GM12873 (cell line): ENCODE data around the gene PLD1.

ENCODE experiments used
- CTCF ChIP-seq: IDR thresholded peaks from 2 replicates; pipeline ENCODE4 v1.5.1; 2012; ENCODE audit warnings: low read depth, mild to moderate bottlenecking, moderate library complexity, low read length, control low read depth; ENCODE audit not compliant: insufficient read depth; ENCODE audit errors: missing control alignments

PLD1 gene

GRCh38 chr3:171566803-171567422 is 243.4 kb downstream of the PLD1 start:
- peak; percentile 63 for TF ChIP-seq CTCF

GRCh38 chr3:171565481-171566058 is 244.7 kb downstream of the PLD1 start:
- no peak for TF ChIP-seq CTCF

GRCh38 chr3:171564748-171565480 is 245.4 kb downstream of the PLD1 start:
- TF ChIP-seq CTCF: no peak

- no peak for TF ChIP-seq CTCF
These were observed 247.0 kb downstream of the PLD1 start for GRCh38 chr3:171563298-171563697.

GRCh38 chr3:171561596-171562323 is 248.5 kb downstream of the PLD1 start:
- no peak for TF ChIP-seq CTCF

GRCh38 chr3:171559586-171559985 is 250.7 kb downstream of the PLD1 start:
- TF ChIP-seq CTCF: no peak

GRCh38 chr3:171558188-171558696 is 252.0 kb downstream of the PLD1 start:
- no peak for TF ChIP-seq CTCF
